GM21619 (cell line): Measurements from ENCODE around the gene KIAA0408.
A peak's percentile ranks its signal among the peaks of the same experiment; 100 is the strongest.
"Not testable (repeated sequence)": the region's sequence is repeated elsewhere in the genome, so short reads cannot be mapped to it uniquely, and the experiment has no call there.

Source experiments
- ATAC-seq: cut with Tn5 transposase; IDR thresholded peaks from one replicate; pipeline ENCODE4 v1.9.1; 2021; ENCODE audit not compliant: unreplicated experiment

The KIAA0408 gene

DNA sequence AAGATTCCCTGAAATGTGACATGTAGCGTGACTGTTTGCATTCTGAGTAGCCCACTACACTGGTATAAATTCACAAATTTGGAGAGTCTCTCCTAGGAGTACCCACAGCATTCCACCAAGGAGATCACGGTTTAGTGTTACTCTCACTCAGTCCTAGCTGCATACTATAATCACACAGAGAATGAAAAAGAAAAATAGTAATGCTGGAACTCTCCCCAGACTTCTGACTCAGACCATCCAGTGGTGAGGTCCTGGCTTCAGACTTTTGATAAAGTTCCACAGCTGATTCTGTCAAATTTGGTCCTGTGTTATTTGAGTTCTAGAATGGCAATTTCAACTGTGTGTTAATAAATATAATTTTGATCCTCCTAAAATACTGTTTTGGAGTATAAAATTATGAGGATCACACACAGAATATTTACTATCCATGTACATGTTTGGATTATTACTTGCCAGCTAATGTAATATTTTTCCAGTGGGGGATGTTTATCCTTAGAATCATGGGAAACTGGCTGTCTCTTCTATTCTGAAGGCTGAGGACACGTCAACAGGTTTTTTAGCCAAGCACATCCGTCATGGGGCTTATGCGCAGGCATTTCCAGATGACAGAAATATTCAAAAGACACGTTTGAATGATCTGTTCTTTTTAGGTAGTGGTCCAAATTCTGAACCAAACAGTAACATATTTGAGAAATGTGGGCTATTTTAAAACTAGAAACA lies 5.1 kb upstream of the KIAA0408 start:
- no peak for ATAC-seq

DNA sequence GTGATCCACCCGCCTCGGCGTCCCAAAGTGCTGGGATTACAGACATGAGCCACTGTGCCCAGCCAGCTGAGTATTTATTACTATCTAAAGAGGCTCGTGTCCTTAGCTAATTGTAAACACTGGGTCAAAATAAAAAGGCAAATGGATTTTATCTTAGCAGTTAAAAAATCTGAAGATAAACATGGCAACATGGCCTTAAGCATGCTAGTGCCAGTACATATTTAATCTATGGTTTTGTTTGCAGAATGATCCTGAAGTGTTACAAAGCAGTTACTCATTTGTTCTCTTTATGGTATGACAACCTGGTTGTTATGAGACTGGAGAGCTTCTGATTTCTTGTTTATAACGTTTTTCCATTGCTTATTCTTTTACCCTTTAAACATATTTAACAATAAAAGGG lies 3.9 kb upstream of the KIAA0408 start:
- no peak for ATAC-seq

DNA sequence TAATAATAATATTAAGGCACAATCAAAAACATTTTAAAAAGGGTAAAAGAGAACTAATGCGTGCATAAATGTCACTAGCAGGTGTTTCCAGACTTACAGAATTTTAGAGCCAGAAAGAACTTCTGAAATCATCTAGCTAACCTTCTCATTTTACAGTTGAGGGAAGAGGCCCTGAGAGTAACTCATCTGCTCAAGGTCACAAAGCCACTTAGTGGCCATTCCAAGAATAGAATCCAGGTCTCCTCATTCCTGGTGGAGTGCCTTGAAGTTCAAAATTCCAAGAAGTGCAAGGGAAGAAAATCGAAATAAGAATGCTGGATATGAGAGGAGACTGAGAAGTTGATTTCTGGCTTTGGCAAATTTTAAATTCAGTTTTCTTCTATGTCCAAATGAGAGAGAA lies 3.2 kb upstream of the KIAA0408 start:
- ATAC-seq: no peak

DNA sequence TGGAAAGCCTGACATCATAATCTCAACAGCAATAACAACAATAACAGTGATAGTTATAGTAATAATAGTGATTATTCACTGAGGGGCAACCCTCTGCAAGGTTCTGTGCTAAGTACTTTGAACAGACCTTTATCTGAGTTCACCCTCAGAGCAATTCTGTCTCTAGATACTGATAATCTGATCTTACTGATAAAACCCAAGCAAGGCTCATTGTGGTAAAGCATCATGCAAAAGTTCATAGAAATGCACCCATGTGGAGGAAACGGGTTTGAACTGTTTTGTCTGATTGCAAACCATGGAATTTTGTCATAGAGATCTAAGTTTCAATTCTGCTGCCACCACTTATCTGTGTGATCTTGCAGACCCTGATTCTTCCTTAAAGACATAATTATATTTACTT lies 1.3 kb upstream of the KIAA0408 start:
- no peak for ATAC-seq

DNA sequence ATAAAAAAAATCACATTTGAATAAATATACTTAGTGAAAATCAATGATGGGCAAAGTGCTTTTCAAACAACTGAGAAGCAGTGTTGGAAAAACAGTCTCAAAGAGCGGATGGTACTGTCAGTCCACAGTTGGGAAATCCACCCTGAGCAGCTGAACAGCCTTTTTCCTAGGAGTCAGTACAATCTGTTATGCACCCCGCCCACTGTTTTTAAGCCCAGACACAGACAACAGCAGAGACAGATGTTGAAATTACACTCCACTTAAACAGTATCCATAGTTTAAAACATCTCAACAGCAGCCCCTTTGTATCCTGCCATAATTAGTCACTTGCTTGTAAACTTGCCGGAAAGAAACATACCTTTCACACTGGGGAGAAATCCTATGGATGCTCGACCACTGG lies 372 bp downstream of the KIAA0408 start:
- no peak for ATAC-seq

DNA sequence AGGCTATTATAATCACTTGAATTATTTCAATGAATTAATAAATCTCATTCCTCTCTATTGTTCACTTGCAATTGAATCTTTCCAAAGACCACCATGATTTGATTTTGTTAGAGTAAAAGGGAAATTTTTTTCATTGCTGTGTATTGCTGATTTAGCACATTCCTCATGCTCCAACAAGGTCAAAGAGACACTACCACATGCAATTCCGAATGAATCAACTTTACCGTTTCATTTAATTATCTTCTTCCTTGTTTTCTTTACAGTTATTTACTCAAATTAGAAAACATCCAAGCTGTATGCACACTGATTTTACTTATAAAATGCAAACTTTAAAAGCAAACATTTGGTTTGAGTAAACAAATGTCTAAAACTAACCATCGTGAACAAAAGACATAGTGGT lies 967 bp downstream of the KIAA0408 start:
- ATAC-seq: no peak

DNA sequence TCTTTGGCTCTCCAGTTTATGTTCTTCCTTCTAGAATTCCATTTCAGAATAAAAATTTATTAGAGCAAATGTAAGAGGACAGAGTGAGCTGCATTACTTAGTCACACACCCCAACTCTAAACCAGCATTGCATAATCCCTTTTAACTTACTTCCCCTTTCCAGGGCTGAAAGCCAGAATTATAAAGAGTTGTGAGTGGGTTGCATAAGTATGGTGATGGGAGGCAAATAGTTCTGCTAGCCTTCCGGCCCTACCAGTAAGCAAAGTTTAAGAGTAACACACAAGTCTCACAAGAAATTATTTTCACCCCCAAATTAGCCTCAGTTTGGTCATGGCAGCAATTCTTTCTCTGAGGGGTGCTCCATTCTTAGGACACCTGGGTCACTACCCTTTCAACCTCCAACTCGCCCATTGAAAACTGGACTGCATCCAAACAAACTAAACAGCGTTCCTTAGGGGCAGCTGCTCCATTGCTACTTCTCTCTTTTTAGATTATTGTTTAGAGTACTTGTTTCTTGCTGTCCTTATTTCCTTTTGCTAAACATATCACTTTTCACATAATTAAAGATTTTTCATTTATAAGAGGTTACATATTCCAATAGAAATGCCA lies 1.6 kb downstream of the KIAA0408 start:
- no peak for ATAC-seq

DNA sequence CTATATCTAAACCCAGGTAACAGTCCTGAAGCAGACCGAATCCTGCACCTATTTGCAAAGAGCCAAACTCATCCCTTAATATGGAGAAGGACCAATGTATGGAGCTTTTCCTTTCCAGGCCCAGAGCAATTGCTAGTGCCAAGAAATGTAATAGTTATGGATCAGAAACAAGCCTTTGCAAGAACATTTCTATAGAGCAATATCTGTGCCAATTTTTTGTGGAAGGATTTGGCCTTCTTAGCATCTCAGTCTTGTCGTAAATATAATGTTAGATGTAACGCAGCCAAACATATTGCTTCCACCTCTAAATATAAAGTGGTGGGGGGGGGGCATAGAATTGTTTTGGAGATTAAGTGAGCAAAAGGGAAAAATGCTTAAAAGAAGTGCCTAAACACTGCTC lies 2.7 kb downstream of the KIAA0408 start:
- no peak for ATAC-seq

DNA sequence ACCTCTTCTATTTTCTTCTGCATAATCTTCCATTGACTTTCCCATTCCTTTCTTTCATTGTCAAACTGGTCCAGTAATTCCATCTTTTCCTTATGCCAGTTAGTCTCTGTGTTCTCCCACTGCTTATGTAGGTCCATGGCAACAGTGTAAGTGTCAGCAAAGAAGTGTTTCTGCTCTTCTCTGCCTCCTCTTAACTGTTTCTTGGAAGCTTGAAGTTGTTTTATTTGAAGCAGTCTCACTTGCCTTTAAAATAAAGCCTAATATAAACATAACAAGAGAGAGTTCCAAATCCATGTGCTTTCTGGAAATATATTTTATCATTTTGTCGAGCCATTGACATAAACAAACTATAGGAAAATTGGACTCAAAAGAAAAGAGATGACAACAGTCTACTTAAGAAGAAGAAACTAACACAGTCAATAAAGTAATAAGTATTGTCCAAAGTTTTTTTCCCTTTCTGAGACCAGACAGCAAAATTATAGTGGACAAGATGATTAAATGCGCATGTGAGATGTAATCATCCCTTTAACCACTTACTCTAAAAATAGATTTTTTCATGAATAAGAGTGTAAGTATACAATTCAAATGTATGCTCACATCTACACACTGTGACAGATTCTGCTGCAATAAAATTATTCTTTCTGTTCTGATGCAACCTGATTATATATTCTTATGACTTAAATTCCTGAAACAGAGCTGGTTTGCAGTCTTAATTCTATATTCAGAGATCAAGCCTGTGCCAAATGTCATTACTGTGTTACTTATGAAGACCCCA lies 5.2 kb downstream of the KIAA0408 start:
- ATAC-seq: no peak

DNA sequence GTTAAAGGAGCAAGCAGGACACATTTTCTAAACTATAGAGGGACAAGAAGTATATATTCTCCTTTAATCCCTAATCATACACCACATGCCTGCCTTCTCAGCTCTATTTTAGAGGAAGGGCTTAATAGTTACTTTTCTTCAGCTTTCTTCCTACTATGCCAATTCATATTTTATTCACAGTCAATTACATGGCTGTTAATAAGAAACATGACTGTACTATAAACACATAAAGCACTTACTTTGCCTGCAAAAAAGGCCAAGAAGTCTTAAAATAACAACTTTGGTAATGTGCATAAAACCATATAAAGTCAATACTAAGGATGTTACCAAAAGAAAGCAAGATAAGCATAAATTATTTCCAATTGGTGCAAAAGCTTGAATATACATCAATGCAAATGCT lies 6.4 kb downstream of the KIAA0408 start:
- no peak for ATAC-seq

DNA sequence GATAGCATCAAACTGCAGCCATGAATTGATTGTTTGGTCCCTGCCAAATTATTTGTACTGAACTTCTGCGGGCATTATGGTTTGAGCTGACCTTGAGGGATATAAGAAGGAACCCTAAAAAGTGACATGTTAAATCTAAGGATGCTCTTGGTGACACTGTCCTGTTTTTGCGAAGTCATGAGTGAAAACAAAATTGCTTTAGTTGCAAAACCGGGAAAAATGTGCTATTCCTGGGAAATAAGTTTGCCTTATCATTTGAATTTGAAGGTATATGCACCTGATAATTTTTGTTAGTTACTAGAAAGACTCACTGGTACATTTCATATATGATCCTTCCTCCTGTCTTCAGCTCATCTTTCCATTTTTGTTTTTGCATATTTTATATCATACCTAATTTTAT lies 7.8 kb downstream of the KIAA0408 start:
- ATAC-seq: no peak

DNA sequence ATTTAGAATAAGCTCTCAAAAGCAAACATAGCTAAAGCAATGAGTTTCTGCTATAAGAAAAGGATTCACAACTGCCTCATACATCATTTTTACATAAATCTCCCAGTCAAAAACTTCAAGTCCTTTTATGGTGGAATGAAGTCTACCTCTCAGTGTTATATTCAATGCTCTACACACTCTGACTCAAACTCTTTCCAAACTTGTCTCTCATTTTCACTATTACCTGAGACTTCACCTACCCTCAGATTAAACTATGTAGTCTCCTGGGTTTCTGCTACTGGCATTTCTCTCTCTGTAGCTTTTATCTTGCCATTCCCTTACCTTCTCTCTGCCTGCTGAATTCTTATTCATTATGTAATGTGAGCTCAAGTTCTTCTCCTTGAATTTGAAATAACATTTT lies 11.4 kb downstream of the KIAA0408 start:
- ATAC-seq: no peak

DNA sequence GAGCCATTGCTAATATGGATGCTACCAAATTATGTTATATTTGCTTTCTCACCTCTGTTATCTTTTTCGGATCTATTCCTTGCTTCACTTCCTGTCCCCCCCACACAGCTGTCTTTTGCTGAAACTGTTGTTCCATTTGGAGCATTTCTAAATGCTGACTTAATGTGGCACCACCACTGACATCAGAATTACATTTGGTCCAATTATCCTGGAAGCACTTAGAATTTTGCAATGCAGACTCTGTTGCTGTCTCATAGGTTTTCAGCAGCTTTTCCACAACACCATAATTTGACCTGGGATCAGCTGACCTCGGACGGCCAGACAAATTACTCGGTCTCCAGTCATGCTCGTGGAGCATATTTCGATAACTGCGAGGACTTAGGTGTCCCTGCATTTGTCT lies 12.8 kb downstream of the KIAA0408 start:
- ATAC-seq: no peak

DNA sequence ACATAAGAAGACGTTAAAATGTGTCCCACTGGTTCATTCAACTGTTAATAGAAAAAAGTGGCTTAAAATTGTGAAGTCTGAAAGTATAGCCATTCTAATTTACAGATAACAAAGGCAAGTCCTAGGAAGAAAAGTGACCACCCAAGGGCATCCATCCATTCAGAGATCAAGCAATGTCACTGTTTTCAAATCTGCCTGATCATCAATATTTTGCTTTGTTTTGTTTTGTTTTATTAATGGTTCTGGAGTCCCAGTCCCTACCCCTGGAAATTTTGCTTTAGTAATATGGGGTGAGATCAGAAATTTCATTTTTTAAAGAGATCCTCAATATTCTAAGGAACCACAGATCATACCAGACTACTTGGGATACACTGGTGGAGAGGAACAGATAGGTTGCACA lies 17.3 kb downstream of the KIAA0408 start:
- no peak for ATAC-seq

DNA sequence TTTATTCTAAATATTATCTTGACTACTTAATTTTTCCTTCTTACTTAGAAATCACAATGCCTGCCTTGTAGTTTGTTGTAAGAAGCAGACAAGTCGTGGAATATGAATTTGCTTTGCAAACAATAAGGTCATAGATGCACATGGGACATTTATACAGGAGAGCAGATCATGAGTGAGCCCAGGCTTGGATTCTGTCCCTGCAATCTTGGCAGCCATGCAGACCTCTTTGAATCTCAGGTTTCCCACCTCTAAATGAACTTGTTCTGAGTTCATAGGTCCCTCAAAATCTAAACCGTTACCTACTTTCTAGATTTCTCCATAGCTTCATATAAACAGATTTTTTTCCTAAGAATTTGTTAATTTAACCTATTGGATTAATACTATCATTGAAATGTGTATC lies 19.5 kb downstream of the KIAA0408 start:
- ATAC-seq: no peak

DNA sequence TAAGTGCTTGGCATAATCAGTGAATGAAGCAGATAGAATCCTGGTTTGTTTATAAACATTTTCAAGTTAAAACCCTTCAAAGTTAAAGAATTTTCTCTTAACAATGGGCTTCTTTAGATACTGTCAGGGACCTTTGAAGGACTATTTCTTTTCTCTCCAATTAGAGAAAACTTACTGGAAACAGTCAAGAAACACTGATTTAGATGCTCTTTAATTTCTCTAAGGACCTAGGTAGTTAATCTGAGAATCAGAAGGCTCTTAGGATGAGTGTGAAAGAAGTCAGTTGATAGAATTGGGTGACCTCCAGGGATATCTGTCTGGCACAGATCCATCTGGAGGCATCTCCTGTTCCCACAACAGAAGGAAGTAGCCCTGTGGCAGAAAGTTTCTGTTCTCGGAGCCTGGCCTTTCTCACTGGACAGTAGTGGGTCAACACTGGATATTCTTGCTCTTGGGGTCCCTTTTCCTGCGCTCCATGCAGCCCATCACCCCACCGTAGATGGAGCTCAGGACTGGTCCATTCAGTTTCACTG lies 22.5 kb downstream of the KIAA0408 start:
- no peak for ATAC-seq

DNA sequence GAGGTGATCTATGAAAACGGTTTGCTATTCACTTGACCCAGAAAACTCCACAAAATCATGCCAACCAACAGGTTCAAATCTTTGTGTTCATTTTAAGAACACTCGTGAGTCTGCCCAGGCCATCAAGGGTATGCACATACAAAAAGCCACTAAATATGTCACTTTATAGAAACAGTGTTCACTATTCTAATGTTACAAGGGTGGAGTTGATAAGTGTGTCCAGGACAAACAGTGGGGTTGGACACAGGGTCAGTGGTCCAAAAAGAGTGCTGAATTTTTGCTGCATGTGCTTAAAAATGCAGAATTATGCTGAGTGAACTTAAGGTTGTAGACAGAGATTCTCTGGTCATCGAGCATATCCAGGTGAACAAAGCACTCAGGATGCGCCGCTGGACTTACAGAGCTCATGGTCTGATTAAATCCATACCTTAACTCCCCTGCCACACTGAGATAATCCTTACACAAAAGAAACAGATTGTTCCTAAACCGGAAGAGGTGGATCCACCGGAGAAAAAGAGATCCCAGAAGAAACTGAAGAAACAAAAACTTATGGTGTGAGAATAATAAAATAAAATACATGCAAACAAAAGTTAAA lies 23.5 kb downstream of the KIAA0408 start:
- no peak for ATAC-seq

DNA sequence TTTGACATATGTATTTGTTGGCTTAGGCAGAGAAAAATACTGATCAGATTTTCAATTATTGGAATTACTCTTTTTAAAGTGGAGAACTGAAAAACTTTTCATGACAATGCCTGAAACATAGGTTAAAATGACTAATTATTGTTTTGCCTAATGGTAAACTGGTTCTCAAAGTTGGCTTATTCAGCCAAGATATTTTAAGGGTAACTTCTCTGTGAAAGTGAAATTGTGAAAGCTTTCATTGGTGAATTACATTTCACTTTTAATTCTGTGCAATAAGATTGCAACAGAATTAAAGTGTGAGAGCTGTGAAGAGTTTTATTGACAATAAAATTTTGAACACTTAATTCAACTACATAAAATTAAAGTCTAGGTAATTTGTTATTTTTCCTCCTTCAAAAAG lies 24.5 kb downstream of the KIAA0408 start:
- no peak for ATAC-seq

DNA sequence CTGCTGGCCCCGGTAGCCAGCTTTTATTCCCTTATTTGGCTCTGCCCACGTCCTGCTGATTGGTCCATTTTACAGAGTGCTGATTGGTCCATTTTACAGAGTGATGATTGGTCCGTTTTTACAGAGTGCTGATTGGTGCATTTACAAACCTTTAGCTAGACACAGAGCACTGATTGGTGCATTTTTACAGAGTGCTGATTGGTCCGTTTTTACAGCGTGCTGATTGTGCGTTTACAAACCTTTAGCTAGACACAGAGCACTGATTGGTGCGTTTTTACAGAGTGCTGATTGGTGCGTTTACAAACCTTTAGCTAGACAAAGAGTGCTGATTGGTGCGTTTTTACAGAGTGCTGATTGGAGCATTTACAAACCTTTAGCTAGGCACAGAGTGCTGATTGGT lies 30.6 kb downstream of the KIAA0408 start:
- not testable (repeated sequence) for ATAC-seq

DNA sequence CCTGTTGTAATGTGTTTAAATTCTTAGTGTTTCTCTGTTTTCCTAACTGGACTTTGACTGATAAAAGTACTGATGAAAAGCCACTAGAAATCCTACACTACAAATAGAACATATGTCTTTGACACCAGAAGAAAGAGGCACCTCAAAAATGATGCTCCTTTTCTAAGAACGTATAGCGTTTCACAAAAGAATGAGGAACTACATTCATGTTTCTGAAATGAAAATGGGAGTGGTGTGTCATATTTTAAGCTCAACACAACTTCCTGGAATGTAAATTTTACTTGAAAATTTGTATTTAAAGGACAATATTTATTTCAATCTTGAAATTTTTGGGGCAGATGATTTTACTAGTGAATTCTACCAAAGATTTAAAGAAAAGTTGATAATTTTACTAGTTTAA lies 35.3 kb downstream of the KIAA0408 start:
- ATAC-seq: no peak

DNA sequence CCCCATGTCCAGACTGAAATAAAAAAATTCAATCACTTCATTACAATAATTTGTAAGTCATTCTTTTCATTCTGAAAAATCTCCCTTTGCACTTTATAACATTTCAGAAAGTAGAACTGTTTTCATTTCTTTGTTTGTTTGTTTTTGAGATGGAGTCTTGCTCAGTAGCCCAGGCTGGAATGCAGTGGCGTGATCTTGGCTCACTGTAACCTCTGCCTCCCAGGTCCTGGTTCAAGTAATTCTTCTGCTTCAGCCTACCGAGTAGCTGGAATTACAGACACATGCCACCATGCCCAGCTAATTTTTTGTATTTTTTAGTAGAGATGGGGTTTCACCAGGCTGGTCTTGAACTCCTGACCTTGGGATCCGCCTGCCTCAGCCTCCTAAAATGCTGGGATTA lies 38.0 kb downstream of the KIAA0408 start:
- ATAC-seq: not testable (repeated sequence)

DNA sequence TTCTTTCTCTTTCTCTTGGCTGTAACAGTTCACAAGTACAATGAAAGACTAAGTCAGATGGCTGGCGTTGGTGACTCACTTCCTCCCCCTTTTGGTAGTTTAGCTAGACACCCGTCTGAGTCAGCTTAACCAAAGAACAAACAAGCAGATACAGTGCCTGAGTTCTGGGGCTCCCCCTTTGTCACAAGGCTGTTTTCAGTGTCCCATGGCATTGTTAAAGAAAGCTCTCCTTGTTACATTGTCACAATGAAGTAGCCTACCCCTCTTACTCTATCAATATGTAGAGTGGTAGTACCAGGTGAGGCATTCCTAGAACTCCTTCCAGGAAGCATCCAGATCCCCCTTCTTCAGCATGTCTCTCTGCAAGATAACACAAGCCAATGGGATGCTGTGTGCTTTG lies 38.6 kb downstream of the KIAA0408 start:
- peak; percentile 100 for ATAC-seq
